NCI-H69 (cell line): ENCODE data around the gene NTRK3.

ENCODE experiments used
- DNase-seq: peaks from one replicate; lab custom pipeline; 2025; lab: John Stamatoyannopoulos, UW

The NTRK3 gene

DNA sequence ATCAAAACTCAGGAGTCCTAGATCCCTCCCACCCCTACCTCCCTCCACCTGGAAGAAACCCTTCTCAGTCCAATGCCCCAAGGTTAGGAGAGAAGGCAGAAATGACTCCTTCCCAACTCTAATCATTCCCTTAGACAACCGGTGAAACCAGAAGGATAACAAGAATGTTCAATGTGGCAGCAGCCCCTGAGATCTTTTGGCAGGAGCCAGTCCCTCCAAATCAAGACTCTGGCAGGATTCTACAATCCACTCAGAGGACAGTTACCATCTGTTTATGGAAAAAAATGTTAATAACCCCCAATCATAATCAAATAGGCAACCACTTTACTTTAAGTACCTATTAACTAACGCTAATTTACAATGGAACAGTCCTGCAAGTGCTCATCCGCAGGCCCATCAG, 136.5 kb downstream of the NTRK3 start:
- no peak for DNase-seq

DNA sequence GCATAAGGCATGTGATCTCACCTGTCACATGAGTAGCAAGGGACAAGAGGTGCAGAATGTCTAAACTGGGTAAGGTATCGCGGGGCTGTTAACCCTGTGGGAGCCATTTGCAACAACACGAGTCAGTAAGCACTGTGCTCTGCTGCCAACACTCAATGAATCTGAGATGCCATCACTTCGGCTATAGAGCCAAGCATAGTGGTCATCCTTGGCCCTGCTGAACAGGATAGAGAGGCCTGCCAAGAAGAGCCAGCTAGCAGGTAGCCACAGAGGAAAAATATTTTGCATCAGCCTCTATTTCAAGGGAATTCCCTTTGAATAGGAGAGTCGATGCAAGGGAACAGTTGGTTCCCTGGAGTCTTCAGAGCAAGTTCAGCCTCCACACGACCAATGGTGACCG, 137.8 kb downstream of the NTRK3 start:
- DNase-seq: no peak

DNA sequence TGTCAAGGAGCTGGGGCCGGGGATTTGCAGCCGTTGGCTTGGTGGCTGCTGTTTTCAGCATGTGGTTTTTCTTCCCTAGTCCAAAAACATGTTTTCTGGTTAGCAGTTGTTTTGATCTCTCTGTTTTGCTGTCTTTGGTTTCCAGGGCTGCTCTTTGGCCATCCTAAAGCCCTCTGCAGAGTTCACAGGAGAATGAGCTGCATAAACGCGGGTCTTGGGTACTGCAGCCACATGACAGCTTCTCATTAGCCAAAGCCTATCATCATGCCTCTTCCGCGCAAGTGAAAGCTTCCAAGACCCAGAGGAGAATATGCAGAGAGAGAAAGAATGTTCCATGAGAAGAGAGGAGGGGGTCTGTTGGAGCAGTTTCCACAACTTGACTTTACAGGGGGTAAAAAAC, 138.5 kb downstream of the NTRK3 start:
- no peak for DNase-seq

DNA sequence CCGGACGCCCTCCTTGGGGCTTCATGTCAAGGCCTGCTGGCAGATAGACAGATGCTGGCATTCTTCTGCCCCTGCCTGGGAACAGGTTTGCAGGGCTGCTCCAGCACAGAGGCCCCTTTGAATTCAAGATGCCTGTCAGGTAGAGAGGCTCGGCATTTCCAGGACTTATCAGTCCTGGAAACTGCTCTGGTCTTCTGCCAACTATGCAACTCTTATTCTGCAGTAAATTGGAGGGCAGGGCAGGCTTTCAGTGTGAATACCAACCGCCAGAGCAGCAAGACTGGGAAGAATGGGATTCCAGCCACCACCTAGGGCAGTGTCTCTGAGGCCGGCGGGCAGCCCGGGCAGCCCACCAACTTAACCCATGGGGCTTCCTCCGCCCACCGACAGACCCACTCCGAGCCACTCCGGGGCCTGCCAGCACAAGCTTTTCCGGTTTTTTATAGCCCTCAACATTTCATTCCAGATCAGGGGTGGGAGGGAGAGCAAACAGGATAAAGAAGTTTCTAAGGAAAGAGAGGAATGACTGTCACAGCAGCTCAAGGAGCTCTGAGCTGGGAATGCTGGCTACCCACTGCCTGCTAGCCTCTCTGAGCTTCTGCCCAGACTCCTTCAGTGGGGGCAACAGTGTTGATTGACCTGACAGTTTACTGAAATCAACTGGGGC, 140.9 kb downstream of the NTRK3 start:
- no peak for DNase-seq

DNA sequence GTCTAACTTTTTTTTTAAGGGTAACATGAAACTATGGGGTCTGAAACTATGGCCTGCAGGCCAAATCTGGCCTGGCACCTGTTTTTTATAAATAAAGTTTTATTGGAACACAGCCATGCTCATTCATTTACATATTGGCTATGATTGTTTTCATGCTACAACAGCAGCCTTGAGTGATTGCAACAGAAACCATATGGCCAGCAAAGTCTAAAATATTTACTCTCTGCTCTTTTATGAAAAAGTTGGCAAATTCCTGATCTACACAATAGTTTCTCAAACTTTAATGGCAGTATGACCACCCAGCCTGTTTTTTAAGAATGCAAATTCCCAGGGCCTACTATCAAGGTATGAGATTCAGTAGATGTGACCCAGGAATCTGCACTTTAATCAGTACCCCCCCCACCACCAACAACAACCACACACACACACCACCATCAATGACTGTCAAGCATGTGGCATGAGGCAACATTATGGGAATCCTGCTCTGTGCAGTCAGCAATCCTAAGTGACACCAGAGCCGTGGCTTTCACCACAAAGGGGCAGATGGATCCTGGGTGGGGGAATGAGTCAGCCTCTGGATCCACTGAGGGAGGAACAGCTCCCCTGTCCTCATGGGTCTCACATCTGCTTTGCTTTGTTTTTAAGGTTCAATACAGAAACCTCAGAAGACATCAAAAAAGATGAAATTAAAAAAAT, 142.8 kb downstream of the NTRK3 start:
- DNase-seq: no peak

DNA sequence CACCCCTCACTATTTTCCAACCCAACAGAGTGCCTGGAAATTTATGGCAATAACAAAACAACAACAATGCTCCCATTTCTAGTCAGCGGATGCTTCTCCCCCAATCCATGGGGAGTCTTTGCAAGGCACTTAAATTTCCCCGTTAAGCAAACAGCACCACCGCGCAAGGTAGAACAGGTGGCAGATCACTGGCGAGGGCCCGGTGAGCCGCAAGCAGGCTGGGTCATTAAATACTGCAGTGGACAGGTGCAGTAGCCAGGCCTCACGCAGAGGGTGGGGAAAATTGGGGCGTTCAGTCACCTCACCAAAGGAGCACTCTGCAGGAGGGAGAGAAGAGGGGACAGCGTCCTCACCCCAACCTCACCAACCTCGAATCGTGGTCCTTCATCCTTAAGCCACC, 147.5 kb downstream of the NTRK3 start:
- no peak for DNase-seq

DNA sequence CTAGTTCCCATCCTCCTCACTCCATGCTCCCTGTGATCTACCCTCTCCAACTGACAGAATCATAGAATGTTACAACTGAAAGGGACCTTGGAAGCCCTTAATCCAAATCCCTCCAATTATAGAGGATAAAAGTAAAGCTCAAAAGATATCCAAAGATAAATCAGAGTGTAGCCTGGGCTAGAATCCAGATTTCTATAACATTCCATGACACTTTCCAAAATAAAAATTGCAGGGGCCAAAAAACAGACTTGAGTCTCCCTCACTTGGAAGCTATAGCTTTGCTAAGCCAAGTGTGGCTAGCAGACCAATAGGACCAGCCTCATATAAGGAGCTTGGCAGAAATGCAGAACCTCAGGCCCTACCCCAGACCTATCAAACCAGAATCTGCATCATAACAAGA, 148.1 kb downstream of the NTRK3 start:
- no peak for DNase-seq

DNA sequence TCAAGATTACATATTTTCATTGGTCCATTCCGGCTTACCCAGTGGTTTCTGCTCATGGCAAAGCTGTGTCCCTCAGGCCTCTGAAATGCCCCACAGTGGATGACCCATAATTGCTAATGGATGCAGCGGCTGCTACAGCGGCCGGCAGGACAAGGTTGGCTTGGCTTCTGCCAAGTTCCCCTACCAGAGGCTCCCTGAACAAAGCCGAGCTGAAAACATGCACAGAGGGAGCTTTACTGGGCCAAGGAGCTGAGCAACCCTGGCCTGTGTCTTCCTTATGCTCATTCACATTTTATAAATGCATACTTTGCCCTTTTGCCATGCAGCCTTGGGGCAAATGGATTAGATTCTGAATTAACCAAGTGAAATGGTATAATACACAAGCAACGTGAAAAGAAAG, 150.5 kb downstream of the NTRK3 start:
- no peak for DNase-seq

DNA sequence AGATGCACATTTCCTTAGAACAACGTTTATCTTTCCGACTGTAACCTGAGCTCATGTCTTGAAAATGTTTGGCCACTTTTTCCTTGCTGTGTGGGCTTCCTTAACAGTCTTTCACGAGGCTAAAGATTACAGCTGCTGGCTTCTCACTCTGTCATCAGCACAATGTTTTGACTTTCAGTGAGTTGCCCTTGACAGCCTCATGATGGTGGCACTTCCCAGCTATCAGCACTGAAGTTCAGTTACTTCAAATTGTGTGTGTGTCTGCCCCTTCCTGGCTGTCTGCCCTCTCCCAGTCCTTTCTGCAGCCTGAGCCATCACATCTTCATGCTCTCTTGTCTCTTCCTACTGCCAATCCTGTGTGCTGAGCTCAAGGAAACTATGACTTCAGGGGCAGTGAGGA, 152.2 kb downstream of the NTRK3 start:
- DNase-seq: no peak

DNA sequence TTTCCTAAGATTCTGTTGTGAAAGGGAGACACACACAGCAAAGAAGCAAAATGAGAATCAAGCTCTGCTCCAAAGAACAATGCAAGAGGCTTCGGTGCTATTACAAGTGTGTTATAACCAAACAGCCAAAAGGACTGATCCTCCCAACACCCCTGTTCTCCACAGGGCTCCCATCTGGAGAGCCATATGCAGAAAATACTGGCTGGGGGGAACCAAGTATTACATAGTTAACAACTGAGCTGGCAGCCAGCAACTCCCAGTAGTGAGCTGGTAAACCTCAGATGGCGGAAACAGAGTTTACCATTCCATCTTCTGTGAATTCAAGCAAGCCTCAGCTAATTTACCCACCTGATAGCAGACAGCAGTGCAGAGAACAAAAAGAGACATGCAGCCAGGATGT, 156.4 kb downstream of the NTRK3 start:
- DNase-seq: no peak

DNA sequence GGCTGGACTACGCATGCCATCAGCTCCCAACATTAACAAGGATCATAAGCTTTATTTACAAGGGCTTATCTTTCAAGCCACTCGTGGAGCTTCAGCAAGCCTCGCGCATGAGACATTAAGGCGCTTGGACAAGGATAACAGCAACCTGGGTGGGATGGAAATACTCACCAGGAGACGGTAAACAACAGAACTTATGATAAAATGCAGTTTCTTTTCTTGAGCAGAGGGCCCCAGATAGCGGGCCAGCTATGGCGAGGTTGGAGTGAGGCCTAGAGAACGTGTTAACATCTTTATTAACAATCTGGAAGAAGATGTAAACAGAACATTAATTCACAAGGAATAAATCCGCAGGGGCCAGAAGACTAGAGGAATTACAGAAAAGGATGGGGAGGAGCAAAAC, 158.2 kb downstream of the NTRK3 start:
- DNase-seq: no peak

DNA sequence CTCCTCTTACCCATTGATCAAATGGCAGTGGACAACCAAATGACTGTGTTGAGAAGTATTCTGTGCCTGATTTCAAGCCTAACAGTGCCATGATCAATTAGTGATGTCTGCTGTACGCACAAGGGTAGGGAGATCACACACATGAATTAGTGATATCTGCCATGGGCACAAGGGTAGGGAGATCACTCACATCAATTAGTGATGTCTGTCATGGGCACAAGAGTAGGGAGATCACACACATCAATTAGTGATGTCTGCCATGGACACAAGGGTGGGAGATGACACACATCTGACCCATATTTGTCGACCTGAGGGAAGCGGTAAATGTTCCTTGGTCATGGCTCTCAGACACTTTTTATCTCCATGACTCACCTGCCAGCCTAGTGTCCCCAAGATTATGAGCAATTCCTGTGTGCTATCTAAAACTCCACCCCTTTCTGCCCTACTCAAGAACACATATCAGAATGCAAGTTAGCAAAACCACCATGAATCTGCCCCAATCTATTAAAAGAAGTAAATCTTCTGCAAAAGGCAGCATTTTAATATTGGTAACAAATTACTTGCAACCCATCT, 165.0 kb downstream of the NTRK3 start:
- DNase-seq: no peak

DNA sequence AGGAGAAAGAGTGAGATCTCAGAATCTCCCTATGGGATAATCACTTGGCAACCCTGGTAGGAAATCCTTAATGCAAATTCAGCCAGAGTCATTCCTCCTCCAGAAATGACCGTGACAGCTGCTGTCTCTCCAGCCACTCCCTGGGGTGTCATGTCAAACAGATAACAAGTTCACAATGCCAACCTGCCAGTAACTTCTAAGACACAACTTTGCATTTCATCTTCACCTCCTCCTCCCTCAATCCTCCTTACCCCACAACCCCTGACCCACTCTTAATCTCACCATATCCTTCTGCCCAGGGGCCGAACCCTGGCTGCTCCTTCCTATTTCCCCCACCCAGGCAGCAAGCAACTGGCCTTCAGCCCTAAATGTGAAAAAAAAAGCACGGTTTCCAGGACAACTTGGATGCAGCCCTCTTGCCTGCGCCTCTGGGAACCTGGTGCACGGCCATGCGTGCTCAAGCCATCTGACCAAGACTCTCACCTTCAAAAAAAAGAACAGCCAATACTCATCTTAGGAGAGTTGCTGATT, 166.0 kb downstream of the NTRK3 start:
- no peak for DNase-seq

DNA sequence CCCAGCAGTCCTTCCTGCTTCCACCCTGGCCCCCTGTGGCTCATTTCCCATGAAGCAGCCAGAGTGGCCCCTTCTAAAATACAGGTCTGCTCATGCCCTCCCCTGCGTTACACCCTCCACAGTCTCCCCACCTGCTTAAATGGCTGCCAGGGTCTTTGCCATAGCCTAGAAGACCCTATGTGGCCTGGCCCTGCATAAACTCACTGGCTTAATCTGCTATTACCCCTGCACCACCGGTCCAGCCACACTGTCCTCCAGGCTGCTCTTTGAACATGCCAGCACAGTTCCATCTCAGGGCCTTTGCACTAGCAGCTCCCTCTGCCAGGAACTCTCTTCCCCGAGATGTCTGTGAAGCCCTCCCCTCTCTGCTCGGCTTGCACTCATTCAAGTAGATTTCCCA, 166.8 kb downstream of the NTRK3 start:
- no peak for DNase-seq

DNA sequence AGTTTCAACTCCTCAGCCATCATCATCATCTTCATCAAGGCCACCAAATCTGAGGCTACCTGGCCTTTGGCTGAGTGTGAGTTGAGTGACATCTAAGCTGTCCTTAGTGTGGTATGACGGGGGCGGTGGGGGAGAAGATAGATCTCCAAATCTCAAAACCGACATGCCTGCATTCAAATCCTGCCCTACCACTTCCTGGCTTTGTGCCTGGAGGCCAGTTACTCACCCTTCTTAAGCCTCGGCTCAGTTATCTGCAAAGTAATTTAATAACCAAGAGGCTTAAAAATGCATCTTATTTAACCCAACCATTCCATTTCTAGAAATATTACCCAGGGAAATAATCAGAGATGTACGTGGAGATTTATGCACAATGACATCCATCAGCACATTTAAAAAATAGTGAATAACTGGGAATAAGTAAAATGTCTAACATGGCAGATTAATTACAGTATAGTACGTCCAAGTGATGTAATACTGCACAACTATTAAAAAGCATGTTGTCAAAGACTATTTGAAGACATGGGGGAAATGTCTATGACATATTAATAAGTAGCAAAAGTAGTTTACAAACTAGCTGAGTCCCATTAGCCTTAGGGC, 167.4 kb downstream of the NTRK3 start:
- no peak for DNase-seq

DNA sequence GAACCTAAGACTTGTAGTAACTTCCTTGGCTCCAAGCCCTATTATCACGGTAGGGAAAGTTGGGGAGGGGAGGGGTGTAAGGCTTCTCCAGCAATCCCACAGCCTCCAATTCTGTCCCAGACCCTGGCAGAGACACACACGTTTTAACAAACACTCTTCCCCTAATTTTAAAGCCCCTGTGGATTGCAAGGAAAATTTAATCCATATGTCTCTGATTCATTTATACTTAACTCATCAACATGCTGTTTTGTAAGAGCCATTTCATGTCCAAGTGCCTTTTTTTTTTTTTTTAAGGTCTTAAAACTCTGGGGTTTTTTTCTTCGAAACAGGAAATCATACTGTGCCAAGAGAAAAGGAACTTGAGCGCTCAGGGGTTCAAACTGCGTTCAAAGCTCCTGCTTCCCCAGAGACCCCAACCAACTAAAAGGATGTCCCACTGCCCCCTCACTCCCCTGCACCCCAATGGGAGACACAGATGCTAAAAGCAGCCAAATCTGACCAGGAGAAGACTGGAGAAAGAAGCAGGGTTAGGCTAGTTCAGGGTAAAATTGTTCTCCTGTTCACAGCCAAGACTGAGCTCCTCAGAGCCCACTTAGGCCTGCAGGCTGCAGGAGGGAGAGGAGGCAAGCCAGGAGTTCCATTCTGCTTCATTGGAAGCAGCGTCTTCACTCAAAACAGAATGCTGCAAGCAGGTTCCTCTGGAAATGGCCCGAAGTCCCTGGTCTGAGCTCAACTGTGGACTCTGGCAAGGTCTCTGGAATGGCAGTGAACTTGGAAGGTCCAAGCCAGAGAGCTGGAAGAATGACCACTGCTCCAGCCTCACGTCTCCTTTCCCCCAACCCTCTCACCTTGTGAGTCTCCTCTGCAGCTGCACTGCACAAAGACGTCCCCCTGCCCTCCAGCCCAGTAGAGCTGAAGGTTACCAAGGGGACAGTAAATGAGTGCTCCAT, 172.5 kb downstream of the NTRK3 start:
- no peak for DNase-seq

DNA sequence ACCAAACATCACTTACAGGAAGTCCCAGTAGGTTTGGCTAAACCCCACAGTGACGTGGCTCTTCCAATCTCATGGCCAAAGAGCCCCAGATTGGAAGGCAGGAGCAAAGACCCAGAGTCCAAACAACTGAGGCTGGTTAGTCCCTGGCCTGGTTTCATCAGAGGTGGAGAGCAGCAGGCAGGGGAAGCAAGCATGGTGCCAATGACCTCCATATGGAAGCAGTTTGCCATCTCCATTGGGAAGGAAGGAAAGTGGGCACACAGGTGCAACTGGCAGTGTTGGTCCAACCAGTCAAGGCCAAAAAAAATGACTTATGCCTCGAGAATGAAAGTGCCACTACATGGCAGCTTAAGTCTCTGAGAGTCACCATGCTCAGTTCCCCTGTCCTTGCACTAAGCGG, 175.9 kb downstream of the NTRK3 start:
- no peak for DNase-seq

DNA sequence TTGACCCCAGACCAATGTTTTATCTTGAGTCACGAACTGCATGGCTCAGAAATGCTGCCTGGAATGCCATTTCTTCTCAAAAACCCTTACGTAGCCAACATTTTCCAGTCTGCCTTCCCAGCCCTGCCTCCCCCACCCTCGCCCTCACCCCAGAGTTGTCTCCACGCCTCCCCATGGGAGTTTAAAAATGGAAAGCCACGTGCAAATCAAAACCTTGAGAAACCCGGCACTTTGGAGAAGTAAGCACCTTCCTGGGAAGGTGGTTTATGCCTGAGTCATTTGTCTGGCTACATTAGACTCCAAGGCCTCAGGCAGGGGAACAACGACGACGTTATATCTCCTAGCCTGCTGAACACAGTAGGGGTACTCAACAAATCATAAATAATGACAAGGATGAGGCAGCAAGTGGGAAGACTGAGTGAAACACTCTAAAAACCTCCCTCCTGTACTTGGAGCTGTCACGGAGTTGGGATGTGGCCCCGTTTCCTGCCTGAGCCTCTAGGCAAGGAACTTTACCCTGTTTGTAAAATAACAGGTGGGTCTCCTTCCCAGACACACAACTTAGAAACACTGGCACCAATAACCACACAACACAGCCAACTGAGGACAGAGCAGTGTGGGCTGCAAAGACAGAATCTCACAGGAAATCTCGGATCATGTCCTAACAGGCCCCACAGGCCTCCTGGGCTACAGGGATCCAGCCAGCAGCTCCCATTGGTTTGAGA, 179.1 kb downstream of the NTRK3 start:
- DNase-seq: no peak

DNA sequence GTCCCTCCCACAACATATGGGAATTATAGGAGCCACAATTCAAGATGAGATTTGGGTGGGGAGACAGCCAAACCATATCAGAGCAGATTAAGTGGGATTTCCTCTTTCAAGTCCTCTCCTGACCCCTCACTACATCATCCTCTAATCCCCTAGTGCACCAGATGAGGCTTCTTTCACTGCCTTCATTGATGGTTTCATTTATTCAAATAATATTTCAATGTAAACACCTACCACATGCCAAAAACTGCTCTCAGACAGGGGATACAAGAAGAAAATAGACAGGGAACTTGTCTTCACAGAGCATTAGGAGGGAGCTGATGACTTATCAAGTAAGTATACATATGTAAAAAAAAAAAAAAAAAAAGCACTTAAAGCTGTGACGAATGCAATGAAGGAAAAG, 180.2 kb downstream of the NTRK3 start:
- no peak for DNase-seq

DNA sequence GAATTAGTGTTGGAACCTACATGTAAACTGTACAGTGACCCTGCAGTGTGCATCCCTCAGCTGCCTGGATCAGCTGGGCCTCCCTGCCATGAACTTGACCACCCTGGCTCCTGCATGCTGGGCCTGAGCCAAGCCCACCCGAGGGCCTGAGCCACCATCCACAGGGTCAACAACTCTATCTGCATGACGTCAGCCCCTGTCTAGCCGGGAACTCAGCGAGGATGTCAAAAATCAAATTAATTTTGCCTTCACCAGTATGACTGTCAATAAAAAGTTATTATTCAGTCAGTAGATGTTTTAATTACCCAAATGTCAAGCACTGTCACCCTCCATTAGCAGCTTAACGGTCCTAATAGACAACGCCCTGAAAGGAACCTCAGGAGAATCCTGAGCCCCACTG, 181.4 kb downstream of the NTRK3 start:
- DNase-seq: no peak

DNA sequence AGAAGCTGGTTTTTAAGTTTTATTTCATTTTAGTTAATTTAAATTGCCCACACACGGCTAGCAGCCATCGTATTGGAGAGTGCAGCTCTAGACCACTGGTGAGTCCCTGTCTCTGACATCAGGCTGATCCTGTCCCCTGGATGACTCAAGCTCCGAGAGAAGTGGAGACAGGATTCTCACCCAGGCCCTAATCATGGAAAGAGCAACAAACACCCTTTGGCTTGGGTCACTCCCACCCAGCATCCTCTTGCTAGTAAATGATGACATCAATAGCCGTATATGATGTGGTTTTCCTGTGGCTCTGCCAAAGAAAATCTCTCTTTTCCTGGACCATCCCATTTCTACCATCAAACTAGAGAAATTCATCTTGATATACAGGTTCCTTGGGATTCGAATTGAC, 182.2 kb downstream of the NTRK3 start:
- DNase-seq: no peak

DNA sequence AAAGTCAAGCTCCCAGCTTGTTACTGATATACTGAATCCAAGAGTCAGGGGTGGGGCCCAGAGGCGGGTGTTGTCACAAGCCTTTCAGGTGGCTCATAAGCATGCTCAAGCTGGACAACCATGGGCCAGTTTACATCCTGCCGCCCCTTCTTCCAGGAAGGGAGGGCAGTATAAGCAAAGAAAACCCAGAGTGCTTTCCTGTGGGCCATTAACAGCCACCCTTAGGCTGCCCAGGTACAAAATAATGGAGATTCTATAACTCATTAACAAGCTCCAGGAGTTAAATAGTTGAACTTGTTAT, 183.2 kb downstream of the NTRK3 start:
- DNase-seq: no peak
